Measurements from ENCODE around the gene C4orf50.
A peak's percentile ranks its signal among the peaks of the same experiment; 100 is the strongest.

Gene C4orf50

DNA sequence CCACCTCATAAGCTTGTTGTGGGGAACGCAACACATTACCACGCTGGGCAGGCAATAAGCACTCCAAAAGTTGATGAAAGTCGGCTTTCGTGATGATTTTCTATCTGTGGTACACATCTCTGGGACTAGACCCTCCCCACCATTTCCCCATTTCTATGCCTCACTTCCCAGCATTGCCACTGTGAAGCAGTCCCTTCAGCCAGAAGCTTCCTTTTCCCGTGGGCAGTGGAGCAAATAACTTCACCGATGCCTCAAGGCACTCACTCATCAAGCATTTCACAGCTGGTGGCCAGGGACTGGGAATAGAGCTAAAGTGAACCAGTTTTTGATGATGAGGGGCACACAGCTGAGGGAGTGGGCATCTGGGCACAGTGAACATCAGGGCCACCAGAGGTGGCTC lies 18.9 kb downstream of the C4orf50 start:
- H3K4me2 ChIP-seq (ENCODE audit: low read length) = no peak overlapping the region
- no peaks in the 10 kb centered on the region for H3K79me1 ChIP-seq (ENCODE audit: low read length)
- no peak overlapping the region for H2BK120ac ChIP-seq (ENCODE audit: insufficient read depth, low read length, poor library complexity)
- no CpG with 5 or more reads among the region's 6 CpGs for WGBS (ENCODE audit: extremely low coverage, insufficient coverage, insufficient read length)
- H3K9me3 ChIP-seq (ENCODE audit: insufficient read depth, low read depth, low read length) = peaks cover 3% of the 10 kb centered on the region
- H3K4ac ChIP-seq (ENCODE audit: low read depth, low read length) = no peak overlapping the region
- no peak overlapping the region for H4K12ac ChIP-seq (ENCODE audit: low read depth, low read length)
- H3K4me1 ChIP-seq (ENCODE audit: control insufficient read depth in 1 of 2, insufficient read depth in 2 of 2, low read length in 2 of 2) = no peaks in the 10 kb centered on the region
- H2AFZ ChIP-seq (ENCODE audit: insufficient read depth, low read length, poor library complexity) = no peak overlapping the region
- H3K23ac ChIP-seq (ENCODE audit: low read length) = no peak overlapping the region
- no peak overlapping the region for H3K18ac ChIP-seq (ENCODE audit: low read length)
- DNase-seq = no peak
- no peak overlapping the region for H3K9ac ChIP-seq (ENCODE audit: low read length)
- H4K91ac ChIP-seq (ENCODE audit: low read depth, low read length) = no peak overlapping the region
- no peak overlapping the region for H3K4me3 ChIP-seq (ENCODE audit: low read depth, low read length)
- H2BK12ac ChIP-seq (ENCODE audit: low read length) = no peak overlapping the region
- H2AK5ac ChIP-seq (ENCODE audit: low read length) = no peak overlapping the region
- H4K8ac ChIP-seq (ENCODE audit: low read depth, low read length) = no peak overlapping the region
- H3K27ac ChIP-seq (ENCODE audit: low read depth, low read length) = no peak overlapping the region
- H3K36me3 ChIP-seq (ENCODE audit: control insufficient read depth in 1 of 2, insufficient read depth in 2 of 2, low read length in 2 of 2) = no peaks in the 10 kb centered on the region
- no peak overlapping the region for H3K14ac ChIP-seq (ENCODE audit: low read length)
- H3K79me2 ChIP-seq (ENCODE audit: control insufficient read depth, insufficient read depth, low read length, poor library complexity) = no peaks in the 10 kb centered on the region
- no peaks in the 10 kb centered on the region for H3K27me3 ChIP-seq (ENCODE audit: insufficient read depth, low read length)
- H2BK5ac ChIP-seq (ENCODE audit: low read depth, low read length, poor library complexity) = no peak overlapping the region

DNA sequence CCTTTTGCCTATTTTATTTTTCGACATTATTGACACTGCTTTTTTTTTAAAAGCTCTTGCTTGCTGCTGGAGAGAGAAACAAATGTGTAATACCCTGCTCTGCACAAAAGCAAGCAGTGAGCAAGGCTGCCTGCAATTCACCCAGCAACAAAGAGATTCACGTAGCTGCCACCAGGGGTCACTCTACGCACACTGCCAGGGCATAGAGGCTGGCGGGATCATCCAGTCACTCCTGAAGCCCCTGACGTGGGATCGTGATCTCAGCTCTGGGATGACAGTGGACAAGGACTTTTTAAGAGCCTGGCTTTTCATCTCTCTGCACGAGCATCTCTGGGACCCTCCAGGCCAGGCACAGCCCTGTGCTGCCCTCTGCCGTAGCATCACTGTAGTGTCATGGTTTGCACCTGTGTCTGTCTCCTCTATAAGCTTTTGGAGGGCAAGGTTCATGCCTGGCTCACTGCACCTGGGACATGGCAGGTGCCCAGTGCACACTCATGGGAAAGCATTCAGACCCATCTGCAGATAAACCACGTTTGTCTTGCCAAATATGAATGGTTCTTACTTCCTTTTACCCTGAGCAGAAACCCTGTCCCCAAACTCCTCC lies 19.8 kb downstream of the C4orf50 start:
- Histone ChIP-seq H3K14ac (ENCODE audit: low read length) (no peak overlapping the region), H2AK5ac (ENCODE audit: low read length) (no peak overlapping the region), H4K12ac (ENCODE audit: low read depth, low read length) (no peak overlapping the region), H2BK12ac (ENCODE audit: low read length) (no peak overlapping the region), H2BK120ac (ENCODE audit: insufficient read depth, low read length, poor library complexity) (no peak overlapping the region), H3K79me1 (ENCODE audit: low read length) (no peaks in the 10 kb centered on the region), H4K8ac (ENCODE audit: low read depth, low read length) (no peak overlapping the region), H3K27me3 (ENCODE audit: insufficient read depth, low read length) (no peaks in the 10 kb centered on the region), H4K91ac (ENCODE audit: low read depth, low read length) (no peak overlapping the region), H2AFZ (ENCODE audit: insufficient read depth, low read length, poor library complexity) (no peak overlapping the region), H3K4me1 (ENCODE audit: control insufficient read depth in 1 of 2, insufficient read depth in 2 of 2, low read length in 2 of 2) (no peaks in the 10 kb centered on the region), H3K4me2 (ENCODE audit: low read length) (no peak overlapping the region), H3K79me2 (ENCODE audit: control insufficient read depth, insufficient read depth, low read length, poor library complexity) (no peaks in the 10 kb centered on the region), H3K4ac (ENCODE audit: low read depth, low read length) (no peak overlapping the region), H3K27ac (ENCODE audit: low read depth, low read length) (no peak overlapping the region), H2BK5ac (ENCODE audit: low read depth, low read length, poor library complexity) (no peak overlapping the region), H3K4me3 (ENCODE audit: low read depth, low read length) (no peak overlapping the region), H3K9me3 (ENCODE audit: insufficient read depth, low read depth, low read length) (no peaks in the 10 kb centered on the region), H3K18ac (ENCODE audit: low read length) (no peak overlapping the region), H3K23ac (ENCODE audit: low read length) (no peak overlapping the region), H3K9ac (ENCODE audit: low read length) (no peak overlapping the region), H3K36me3 (ENCODE audit: control insufficient read depth in 1 of 2, insufficient read depth in 2 of 2, low read length in 2 of 2) (no peaks in the 10 kb centered on the region)
- DNase-seq = peak; percentile 32 to 69
- no CpG with 5 or more reads among the region's 9 CpGs for WGBS (ENCODE audit: extremely low coverage, insufficient coverage, insufficient read length)

DNA sequence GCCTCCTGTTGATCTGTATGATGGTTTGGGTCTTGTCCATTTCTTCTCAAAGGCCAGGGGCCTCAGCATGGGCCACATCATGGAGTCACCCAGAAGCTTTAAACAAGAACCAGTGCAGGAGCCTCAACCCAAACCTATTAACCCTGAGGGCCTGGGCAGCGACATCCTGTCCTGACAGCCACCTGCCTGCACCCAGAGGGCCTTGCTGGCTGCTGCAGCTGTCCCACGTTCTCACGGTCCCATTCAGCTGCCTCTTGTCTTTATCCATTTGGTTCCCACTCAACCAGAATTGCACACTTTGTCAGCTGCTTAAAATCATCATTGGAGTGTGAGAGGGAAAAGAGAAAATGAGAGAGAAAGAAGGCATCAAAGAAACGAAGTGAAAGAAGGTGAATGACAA lies 21.6 kb downstream of the C4orf50 start:
- Histone ChIP-seq H3K9ac (ENCODE audit: low read length) (no peak overlapping the region), H3K79me2 (ENCODE audit: control insufficient read depth, insufficient read depth, low read length, poor library complexity) (no peaks in the 10 kb centered on the region), H3K27ac (ENCODE audit: low read depth, low read length) (no peak overlapping the region), H3K23ac (ENCODE audit: low read length) (no peak overlapping the region), H3K4me2 (ENCODE audit: low read length) (no peak overlapping the region), H3K18ac (ENCODE audit: low read length) (no peak overlapping the region), H2BK12ac (ENCODE audit: low read length) (no peak overlapping the region), H3K9me3 (ENCODE audit: insufficient read depth, low read depth, low read length) (no peaks in the 10 kb centered on the region), H2AFZ (ENCODE audit: insufficient read depth, low read length, poor library complexity) (no peak overlapping the region), H2BK5ac (ENCODE audit: low read depth, low read length, poor library complexity) (no peak overlapping the region), H4K8ac (ENCODE audit: low read depth, low read length) (no peak overlapping the region), H4K12ac (ENCODE audit: low read depth, low read length) (no peak overlapping the region), H4K91ac (ENCODE audit: low read depth, low read length) (no peak overlapping the region), H2AK5ac (ENCODE audit: low read length) (no peak overlapping the region), H3K4me3 (ENCODE audit: low read depth, low read length) (no peak overlapping the region), H3K27me3 (ENCODE audit: insufficient read depth, low read length) (no peaks in the 10 kb centered on the region), H3K4ac (ENCODE audit: low read depth, low read length) (no peak overlapping the region), H3K79me1 (ENCODE audit: low read length) (no peaks in the 10 kb centered on the region), H3K36me3 (ENCODE audit: control insufficient read depth in 1 of 2, insufficient read depth in 2 of 2, low read length in 2 of 2) (no peaks in the 10 kb centered on the region), H3K4me1 (ENCODE audit: control insufficient read depth in 1 of 2, insufficient read depth in 2 of 2, low read length in 2 of 2) (no peaks in the 10 kb centered on the region), H2BK120ac (ENCODE audit: insufficient read depth, low read length, poor library complexity) (no peak overlapping the region), H3K14ac (ENCODE audit: low read length) (no peak overlapping the region)
- no CpG with 5 or more reads among the region's 4 CpGs for WGBS (ENCODE audit: extremely low coverage, insufficient coverage, insufficient read length)
- DNase-seq = no peak

DNA sequence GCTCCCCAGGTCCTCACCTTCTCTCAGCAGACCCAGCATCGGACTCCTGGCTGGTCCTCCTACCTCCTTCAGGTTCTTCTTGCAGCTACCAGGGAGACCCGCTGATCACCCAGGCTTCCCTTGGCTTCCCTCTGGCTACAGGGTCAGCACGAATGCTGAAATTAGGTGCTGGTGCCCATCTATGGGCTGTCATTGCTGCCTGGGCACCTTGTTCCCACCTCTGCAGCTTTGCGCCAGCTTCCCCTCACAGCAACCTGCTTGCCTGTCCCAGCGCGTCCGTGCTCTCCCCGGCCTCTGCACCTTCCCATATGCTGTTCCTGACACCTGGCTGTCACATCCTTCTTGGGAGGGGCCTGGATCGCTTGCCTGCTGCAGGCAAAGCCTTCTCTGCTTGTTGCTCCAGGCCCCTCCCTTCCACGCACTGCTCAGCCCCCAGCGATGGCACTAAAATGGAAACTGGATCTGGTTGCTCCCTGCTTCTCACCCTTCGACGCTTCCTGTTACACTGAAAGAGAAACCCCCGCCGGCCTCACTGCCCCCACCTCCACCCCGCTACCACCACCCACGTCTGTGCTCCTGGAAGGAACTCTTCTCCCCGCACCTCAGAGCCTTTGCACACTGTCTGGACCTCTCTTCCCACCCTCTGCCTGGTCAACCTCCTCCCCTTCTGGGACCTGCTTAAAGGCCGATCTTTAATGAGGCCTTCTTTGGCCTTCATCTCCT lies 22.2 kb downstream of the C4orf50 start:
- no peak overlapping the region for H2AFZ ChIP-seq (ENCODE audit: insufficient read depth, low read length, poor library complexity)
- H2BK5ac ChIP-seq (ENCODE audit: low read depth, low read length, poor library complexity) = no peak overlapping the region
- H2AK5ac ChIP-seq (ENCODE audit: low read length) = no peak overlapping the region
- no peak overlapping the region for H4K12ac ChIP-seq (ENCODE audit: low read depth, low read length)
- H3K4me3 ChIP-seq (ENCODE audit: low read depth, low read length) = no peak overlapping the region
- H2BK12ac ChIP-seq (ENCODE audit: low read length) = no peak overlapping the region
- no peak overlapping the region for H3K4me2 ChIP-seq (ENCODE audit: low read length)
- no peak overlapping the region for H3K14ac ChIP-seq (ENCODE audit: low read length)
- H3K18ac ChIP-seq (ENCODE audit: low read length) = no peak overlapping the region
- no peak overlapping the region for H3K9ac ChIP-seq (ENCODE audit: low read length)
- no peak overlapping the region for H4K8ac ChIP-seq (ENCODE audit: low read depth, low read length)
- no peak overlapping the region for H2BK120ac ChIP-seq (ENCODE audit: insufficient read depth, low read length, poor library complexity)
- no peak overlapping the region for H3K4ac ChIP-seq (ENCODE audit: low read depth, low read length)
- WGBS (ENCODE audit: extremely low coverage, insufficient coverage, insufficient read length) = no CpG with 5 or more reads among the region's 19 CpGs
- no peaks in the 10 kb centered on the region for H3K27me3 ChIP-seq (ENCODE audit: insufficient read depth, low read length)
- H3K9me3 ChIP-seq (ENCODE audit: insufficient read depth, low read depth, low read length) = no peaks in the 10 kb centered on the region
- H3K79me2 ChIP-seq (ENCODE audit: control insufficient read depth, insufficient read depth, low read length, poor library complexity) = no peaks in the 10 kb centered on the region
- H3K36me3 ChIP-seq (ENCODE audit: control insufficient read depth in 1 of 2, insufficient read depth in 2 of 2, low read length in 2 of 2) = no peaks in the 10 kb centered on the region
- no peak overlapping the region for H3K23ac ChIP-seq (ENCODE audit: low read length)
- no peak for DNase-seq
- H3K79me1 ChIP-seq (ENCODE audit: low read length) = no peaks in the 10 kb centered on the region
- no peak overlapping the region for H4K91ac ChIP-seq (ENCODE audit: low read depth, low read length)
- no peak overlapping the region for H3K27ac ChIP-seq (ENCODE audit: low read depth, low read length)
- H3K4me1 ChIP-seq (ENCODE audit: control insufficient read depth in 1 of 2, insufficient read depth in 2 of 2, low read length in 2 of 2) = no peaks in the 10 kb centered on the region
